ENCODE data around the gene UPK1A. TPM values are rescaled to one million over a fixed set of nuclear protein-coding genes. Genes with fewer than 3 reads are reported as not detected.

Gene UPK1A
- total and polyA plus RNA-seq, 9 of the 15 experiments (the other 6 are each of a cell fraction or from before 2014, with no cell fraction given): 0.06 to 0.13 TPM; not detected in 7

DNA sequence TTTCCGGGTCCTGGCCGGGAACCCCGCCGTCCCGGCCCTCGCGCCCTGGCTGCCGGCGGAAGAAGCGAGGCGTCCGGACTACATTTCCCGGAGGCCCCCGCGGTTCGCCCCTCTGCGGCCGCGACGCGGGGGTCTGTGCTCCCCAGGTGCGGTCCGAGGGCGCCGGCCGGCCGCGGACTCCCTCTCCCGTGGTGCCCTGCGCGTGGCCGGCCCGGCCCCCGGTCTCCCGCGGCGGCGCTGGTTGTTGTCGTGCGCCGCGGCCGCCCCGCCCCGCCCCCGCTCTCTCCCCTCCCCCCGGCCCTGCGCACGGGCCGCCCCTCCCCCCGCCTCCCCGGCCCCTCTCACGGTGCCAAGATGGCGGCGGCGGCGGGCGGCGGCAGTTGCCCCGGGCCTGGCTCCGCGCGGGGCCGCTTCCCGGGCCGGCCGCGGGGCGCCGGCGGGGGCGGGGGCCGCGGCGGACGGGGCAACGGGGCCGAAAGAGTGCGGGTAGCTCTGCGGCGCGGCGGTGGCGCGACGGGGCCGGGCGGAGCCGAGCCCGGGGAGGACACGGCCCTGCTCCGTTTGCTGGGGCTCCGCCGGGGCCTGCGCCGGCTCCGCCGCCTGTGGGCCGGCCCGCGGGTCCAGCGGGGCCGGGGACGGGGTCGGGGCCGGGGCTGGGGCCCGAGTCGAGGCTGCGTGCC, 51.5 kb downstream of the UPK1A start, which contains the start of gene KMT2B (continued):
- no peak for TF ChIP-seq CHD7 (IDR thresholded peaks at IDR 0.05; ENCODE audit: low read depth, low read length)
- 0 out of 2 replicates have a peak, but pooled peaks have one; percentile 13 for TF ChIP-seq SIN3B (IDR thresholded peaks at IDR 0.05; ENCODE audit: low read depth)
- no peak for TF ChIP-seq CBX5 (IDR thresholded peaks at IDR 0.05; ENCODE audit: borderline replicate concordance, low read depth)
- TF ChIP-seq BCOR (IDR thresholded peaks at IDR 0.05): no peak
- no peak for TF ChIP-seq MEIS2 (IDR thresholded peaks at IDR 0.05; ENCODE audit: partially characterized antibody)
- no peak for TF ChIP-seq TRIM25 (IDR thresholded peaks at IDR 0.05; ENCODE audit: borderline replicate concordance)
- TF ChIP-seq HSF4 (CRISPR knock-in tag; IDR thresholded peaks at IDR 0.05; ENCODE audit: borderline replicate concordance): no peak
- no peak for TF ChIP-seq E2F5 (CRISPR knock-in tag; IDR thresholded peaks at IDR 0.05)
- TF ChIP-seq, protein P1, sequence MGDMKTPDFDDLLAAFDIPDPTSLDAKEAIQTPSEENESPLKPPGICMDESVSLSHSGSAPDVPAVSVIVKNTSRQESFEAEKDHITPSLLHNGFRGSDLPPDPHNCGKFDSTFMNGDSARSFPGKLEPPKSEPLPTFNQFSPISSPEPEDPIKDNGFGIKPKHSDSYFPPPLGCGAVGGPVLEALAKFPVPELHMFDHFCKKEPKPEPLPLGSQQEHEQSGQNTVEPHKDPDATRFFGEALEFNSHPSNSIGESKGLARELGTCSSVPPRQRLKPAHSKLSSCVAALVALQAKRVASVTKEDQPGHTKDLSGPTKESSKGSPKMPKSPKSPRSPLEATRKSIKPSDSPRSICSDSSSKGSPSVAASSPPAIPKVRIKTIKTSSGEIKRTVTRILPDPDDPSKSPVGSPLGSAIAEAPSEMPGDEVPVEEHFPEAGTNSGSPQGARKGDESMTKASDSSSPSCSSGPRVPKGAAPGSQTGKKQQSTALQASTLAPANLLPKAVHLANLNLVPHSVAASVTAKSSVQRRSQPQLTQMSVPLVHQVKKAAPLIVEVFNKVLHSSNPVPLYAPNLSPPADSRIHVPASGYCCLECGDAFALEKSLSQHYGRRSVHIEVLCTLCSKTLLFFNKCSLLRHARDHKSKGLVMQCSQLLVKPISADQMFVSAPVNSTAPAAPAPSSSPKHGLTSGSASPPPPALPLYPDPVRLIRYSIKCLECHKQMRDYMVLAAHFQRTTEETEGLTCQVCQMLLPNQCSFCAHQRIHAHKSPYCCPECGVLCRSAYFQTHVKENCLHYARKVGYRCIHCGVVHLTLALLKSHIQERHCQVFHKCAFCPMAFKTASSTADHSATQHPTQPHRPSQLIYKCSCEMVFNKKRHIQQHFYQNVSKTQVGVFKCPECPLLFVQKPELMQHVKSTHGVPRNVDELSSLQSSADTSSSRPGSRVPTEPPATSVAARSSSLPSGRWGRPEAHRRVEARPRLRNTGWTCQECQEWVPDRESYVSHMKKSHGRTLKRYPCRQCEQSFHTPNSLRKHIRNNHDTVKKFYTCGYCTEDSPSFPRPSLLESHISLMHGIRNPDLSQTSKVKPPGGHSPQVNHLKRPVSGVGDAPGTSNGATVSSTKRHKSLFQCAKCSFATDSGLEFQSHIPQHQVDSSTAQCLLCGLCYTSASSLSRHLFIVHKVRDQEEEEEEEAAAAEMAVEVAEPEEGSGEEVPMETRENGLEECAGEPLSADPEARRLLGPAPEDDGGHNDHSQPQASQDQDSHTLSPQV (IDR thresholded peaks at IDR 0.05): no peak

All from K562 (cell line).